Adrenal gland (tissue), 12 donors: Measurements from ENCODE around the gene MROH2B. TPM values are rescaled to one million over a fixed set of nuclear protein-coding genes. Genes with fewer than 3 reads are reported as not detected.
A peak's percentile ranks its signal among the peaks of the same experiment; 100 is the strongest.

Experiments used
- DNase-seq, 7 donors: peaks; one replicate each; pipeline ENCODE4 v3.0.0-alpha.2; 2019 to 2020
- H3K27ac ChIP-seq, 5 donors: fragments of 200-600 bp; sonication (generic) in 4 of 5; 1 replicate in 3 of 5; 2 replicates in 2 of 5; pipeline versions ENCODE4 v1.5.1 to v1.8.0; 2016 to 2020; ENCODE audit warnings: mild to moderate bottlenecking in 1 of 5
- H3K27me3 ChIP-seq: fragments of 200-600 bp; 2 replicates; pipeline ENCODE4 v1.8.0; 2021
- H3K36me3 ChIP-seq, 2 donors: fragments of 200-600 bp; replicated peaks in 1 of 2; 1 replicate in 1 of 2; 2 replicates in 1 of 2; pipeline versions ENCODE4 v1.5.1 to v1.8.0; 2018 to 2022
- H3K4me1 ChIP-seq, 2 donors: fragments of 200-600 bp; replicated peaks in 1 of 2; 1 replicate in 1 of 2; 2 replicates in 1 of 2; pipeline versions ENCODE4 v1.5.1 to v1.8.0; 2018 to 2021
- H3K4me3 ChIP-seq, 4 donors: fragments of 200-600 bp; sonication (generic) in 3 of 4; one replicate each; pipeline ENCODE4 v1.5.1; 2016 to 2018
- H3K9me3 ChIP-seq, 3 donors: fragments of 200-600 bp; sonication (generic) in 1 of 3; replicated peaks in 1 of 3; 1 replicate in 2 of 3; 2 replicates in 1 of 3; pipeline versions ENCODE4 v1.5.1 to v1.8.0; 2016 to 2021
- CTCF ChIP-seq, 6 experiments: fragments of 450-650 bp in 4 of 6; fragments of 200-600 bp in 2 of 6; sonication (generic) in 1 of 6; IDR thresholded peaks; 1 replicate in 5 of 6; 2 replicates in 1 of 6; pipeline versions ENCODE4 v1.5.1 to v1.8.0; 2016 to 2021; ENCODE audit warnings: antibody characterized with exemption in 6 of 6, mild to moderate bottlenecking in 2 of 6, moderate library complexity in 1 of 6
- POLR2A ChIP-seq, 2 donors: fragments of 450-650 bp; IDR thresholded peaks; one replicate each; pipeline ENCODE4 v1.6.1; 2017; ENCODE audit warnings: antibody characterized with exemption in 2 of 2, mild to moderate bottlenecking in 2 of 2, moderate library complexity in 1 of 2
- WGBS, 4 donors: extraction: QIAGEN DNeasy Blood & Tissue Kit in 2 of 4; methylation state at CpG; one replicate each; pipeline versions ENCODE4 v1.1.5 to v1.1.7; 2013 to 2017; 5-methylcytosine and 5-hydroxymethylcytosine counted together
- intact Hi-C, 2 donors: fragments of 100-400 bp; cut with DNase I; formaldehyde crosslinking; loops; one replicate each; pipeline versions ENCODE4 v1.14.1 to v1.15.0; 2022 to 2023
- polyA plus RNA-seq, 3 donors: library from polyadenylated mRNA; stranded (reverse); fragments of 200-250 nt in 2 of 3; fragments of 350-450 nt in 1 of 3; fragmentation: Illumina TruSeq in 1 of 3; extraction: RNeasy Lipid Tissue Mini Kit (QIAGEN cat#74804) in 1 of 3; gene quantifications; one replicate each; pipeline ENCODE4 v1.2.3, GENCODE V29; 2013 to 2014
- total RNA-seq, 9 donors: library from RNA; depleted of rRNA in 4 of 9; stranded (reverse); fragments of >200 nt in 4 of 9; fragments of 120-200 nt in 1 of 9; fragmentation: NEBNext Ultra II Directional in 1 of 9; extraction: Animal tissue kit (Norgen Biotek cat#: 25700) in 1 of 9; gene quantifications; one replicate each; pipeline versions ENCODE4 v1.1.0 to v1.2.4, GENCODE V29; 2013 to 2023
- donor health status: healthy with polysubstance abuse.
- donor health status: Bipolar disorder and iron deficiency.
- donor health status: DM: yes; HTN: yes; CAD: no.
- donor health status: DM: no; HTN: no; CAD: no.
- donor health status: DM: no; HTN: no; CAD: no.
- donor health status: DM: yes; HTN: yes; CAD: no.

MROH2B gene
- total and polyA plus RNA-seq, 12 donors: 0.03 to 0.17 (median 0.06) TPM; not detected in 9

- Histone ChIP-seq H3K36me3 (no peaks in the 10 kb centered on the region), H3K27ac (no peak overlapping the region), H3K4me1 (peaks cover 9 to 15% of the 10 kb centered on the region in 2 donors), H3K4me3 (no peak overlapping the region), H3K27me3 (no peaks in the 10 kb centered on the region), H3K9me3 (no peaks in the 10 kb centered on the region)
- WGBS, 4 donors: 92 to 96% (median 95%) methylated on average over 5 of the region's 5 CpGs
- TF ChIP-seq POLR2A (IDR thresholded peaks at IDR 0.05): no peak
- TF ChIP-seq CTCF (IDR thresholded peaks at IDR 0.05): no peak
- no peak for DNase-seq
- intact Hi-C loops: no loop called here
Measured at GRCh38 chr5:40995801-40996586, 75.1 kb downstream of the MROH2B start.

GRCh38 chr5:40991981-40992559 lies 79.1 kb downstream of the MROH2B start:
- TF ChIP-seq CTCF (IDR thresholded peaks at IDR 0.05) (no peak), POLR2A (IDR thresholded peaks at IDR 0.05) (no peak)
- intact Hi-C loops: no loop called here
- Histone ChIP-seq H3K4me1 (peaks cover 18 to 32% of the 10 kb centered on the region in 2 donors), H3K27ac (peak overlapping the region in 4 of 5 donors; percentile 58 to 85 (median 78)), H3K27me3 (no peaks in the 10 kb centered on the region), H3K4me3 (no peak overlapping the region), H3K36me3 (no peaks in the 10 kb centered on the region), H3K9me3 (no peaks in the 10 kb centered on the region)
- 51 to 80% (median 76%) methylated on average over 5 of the region's 5 CpGs for WGBS, 4 donors
- no peak for DNase-seq

DNA sequence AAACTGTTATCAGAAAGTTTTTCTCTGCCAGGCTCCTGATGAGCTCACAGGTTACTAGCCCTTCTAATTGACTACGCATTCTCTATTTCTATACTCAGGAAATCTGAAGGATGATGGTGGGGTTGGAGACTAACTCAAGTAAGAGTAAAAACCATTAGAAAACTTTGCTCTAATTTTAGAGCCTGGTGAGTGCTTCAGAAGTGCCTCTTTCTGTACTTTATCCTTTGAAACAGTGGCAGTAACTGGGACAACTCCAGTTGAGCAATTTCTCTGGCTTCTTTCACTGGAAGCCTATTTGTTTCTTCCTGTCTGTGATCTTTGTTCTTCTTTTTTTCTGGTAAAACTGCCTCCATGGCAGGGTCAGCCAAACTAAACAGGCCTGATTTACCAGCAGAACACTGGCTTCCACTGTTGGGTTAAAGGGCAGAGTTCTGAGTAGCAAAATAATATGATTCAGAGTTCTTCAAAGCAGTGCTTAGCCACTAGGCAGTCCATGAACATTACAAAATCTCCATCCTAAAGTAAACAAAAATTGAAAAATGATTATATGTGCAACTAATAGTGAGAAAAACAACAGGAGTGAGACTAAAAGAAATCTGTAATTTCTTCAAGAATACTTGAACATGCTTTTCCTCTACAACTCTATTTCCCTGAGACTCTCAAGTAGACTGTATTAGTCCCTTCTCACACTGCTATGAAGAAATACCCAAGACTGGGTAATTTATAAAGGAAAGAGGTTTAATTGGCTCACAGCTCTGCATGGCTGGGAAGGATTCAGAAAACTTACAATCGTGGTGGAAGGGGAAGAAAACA lies 79.8 kb downstream of the MROH2B start:
- 4 to 29% (median 14%) methylated on average over 2 of the region's 2 CpGs for WGBS, 4 donors
- peak overlapping the region; percentile 3 to 85 (median 75) for H3K27ac ChIP-seq

More for the DNA sequence above, 79.8 kb downstream of the MROH2B start:
- Histone ChIP-seq H3K4me3 (no peak overlapping the region), H3K36me3 (no peaks in the 10 kb centered on the region), H3K4me1 (peaks cover 18 to 32% of the 10 kb centered on the region in 2 donors), H3K9me3 (no peaks in the 10 kb centered on the region), H3K27me3 (no peaks in the 10 kb centered on the region)
- DNase-seq: peak; percentile 36 to 88 (median 70)
- TF ChIP-seq CTCF (IDR thresholded peaks at IDR 0.05) (peak in 1 of 6 experiments; percentile 21), POLR2A (IDR thresholded peaks at IDR 0.05) (no peak)
- intact Hi-C loops: no loop called here
